H9 (cell line): ENCODE results near the gene CCDC51. TPM values are rescaled to one million over a fixed set of nuclear protein-coding genes. Genes with fewer than 3 reads are reported as not detected.

Experiments used
- DNase-seq: peaks from one replicate; pipeline ENCODE4 v3.0.0-alpha.2; 2017
- H2AFZ ChIP-seq: one replicate; pipeline ENCODE4 v1.6.1; 2013; ENCODE audit warnings: mild to moderate bottlenecking, low read length, control low read depth, moderate library complexity
- H2AK5ac ChIP-seq: 2 replicates; pipeline ENCODE4 v1.6.1; 2013; ENCODE audit warnings: low read length, control low read depth, mixed read lengths; ENCODE audit not compliant: insufficient read length
- H2BK120ac ChIP-seq: one replicate; pipeline ENCODE4 v1.6.1; 2013; ENCODE audit warnings: low read depth, mild to moderate bottlenecking, low read length, control low read depth, inconsistent platforms; ENCODE audit not compliant: poor library complexity, severe bottlenecking
- H2BK12ac ChIP-seq: 2 replicates; pipeline ENCODE4 v1.6.1; 2013; ENCODE audit warnings: low read length, control low read depth, mixed read lengths, low read depth; ENCODE audit not compliant: insufficient read length
- H2BK15ac ChIP-seq: 2 replicates; pipeline ENCODE4 v1.6.1; 2013; ENCODE audit warnings: low read depth, low read length, control low read depth
- H2BK20ac ChIP-seq: one replicate; pipeline ENCODE4 v1.6.1; 2013; ENCODE audit warnings: low read depth, mild to moderate bottlenecking, low read length, control low read depth, inconsistent platforms; ENCODE audit not compliant: poor library complexity, severe bottlenecking
- H2BK5ac ChIP-seq: 2 replicates; pipeline ENCODE4 v1.6.1; 2013; ENCODE audit warnings: low read length, control low read depth, mixed read lengths; ENCODE audit not compliant: insufficient read length
- H3K14ac ChIP-seq: 2 replicates; pipeline ENCODE4 v1.6.1; 2013; ENCODE audit warnings: low read length, control low read depth; ENCODE audit not compliant: insufficient read depth
- H3K18ac ChIP-seq: 2 replicates; pipeline ENCODE4 v1.6.1; 2013; ENCODE audit warnings: low read depth, mild to moderate bottlenecking, mixed read lengths, low read length, control low read depth; ENCODE audit not compliant: insufficient read length
- H3K23ac ChIP-seq: 2 replicates; pipeline ENCODE4 v1.6.1; 2013; ENCODE audit warnings: low read length, control low read depth, mixed read lengths, low read depth; ENCODE audit not compliant: insufficient read length
- H3K23me2 ChIP-seq: 2 replicates; pipeline ENCODE4 v1.6.1; 2013; ENCODE audit warnings: low read depth, mild to moderate bottlenecking, mixed read lengths, low read length, control low read depth; ENCODE audit not compliant: insufficient read length, poor library complexity, severe bottlenecking
- H3K27ac ChIP-seq: 2 replicates; pipeline ENCODE4 v1.5.1; 2013; ENCODE audit warnings: low read length, control low read depth, mixed read lengths, low read depth; ENCODE audit not compliant: insufficient read length
- H3K27me3 ChIP-seq: 2 replicates; pipeline ENCODE4 v1.6.1; 2013; ENCODE audit warnings: low read length, control low read depth, inconsistent platforms; ENCODE audit not compliant: insufficient read depth
- H3K4ac ChIP-seq: 2 replicates; pipeline ENCODE4 v1.6.1; 2013; ENCODE audit warnings: low read depth, mild to moderate bottlenecking, control low read depth, inconsistent platforms, low read length, moderate library complexity
- H3K4me1 ChIP-seq: 2 replicates; pipeline ENCODE4 v1.6.1; 2013; ENCODE audit warnings: low read length, control low read depth, inconsistent platforms; ENCODE audit not compliant: insufficient read depth
- H3K4me2 ChIP-seq: 2 replicates; pipeline ENCODE4 v1.6.1; 2013; ENCODE audit warnings: low read length, control low read depth, mixed read lengths; ENCODE audit not compliant: insufficient read length, insufficient read depth
- H3K56ac ChIP-seq: 2 replicates; pipeline ENCODE4 v1.6.1; 2013; ENCODE audit warnings: low read depth, mild to moderate bottlenecking, mixed read lengths, low read length, control low read depth; ENCODE audit not compliant: insufficient read length
- H3K79me1 ChIP-seq: 2 replicates; pipeline ENCODE4 v1.6.1; 2013; ENCODE audit warnings: low read depth, mild to moderate bottlenecking, moderate library complexity, low read length, control low read depth, inconsistent platforms; ENCODE audit not compliant: insufficient read depth, poor library complexity, severe bottlenecking
- H3K79me2 ChIP-seq: 2 replicates; pipeline ENCODE4 v1.6.1; 2013; ENCODE audit warnings: low read length, control low read depth, inconsistent platforms; ENCODE audit not compliant: insufficient read depth
- H3K9ac ChIP-seq: 2 replicates; pipeline ENCODE4 v1.6.1; 2013; ENCODE audit warnings: low read length, control low read depth, mixed read lengths; ENCODE audit not compliant: insufficient read length; ENCODE audit errors: extremely low read depth
- H3K9me3 ChIP-seq: one replicate; pipeline ENCODE4 v1.6.1; 2013; ENCODE audit warnings: low read depth, low read length, inconsistent platforms; ENCODE audit not compliant: control insufficient read depth
- H3T11ph ChIP-seq: one replicate; pipeline ENCODE4 v1.6.1; 2013; ENCODE audit warnings: mild to moderate bottlenecking, low read length, control low read depth, inconsistent platforms
- H4K20me1 ChIP-seq: one replicate; pipeline ENCODE4 v1.6.1; 2013; ENCODE audit not compliant: control insufficient read depth, insufficient read length, insufficient read depth
- H4K5ac ChIP-seq: 2 replicates; pipeline ENCODE4 v1.6.1; 2013; ENCODE audit warnings: low read depth, mild to moderate bottlenecking, mixed read lengths, low read length, control low read depth; ENCODE audit not compliant: insufficient read length
- H4K8ac ChIP-seq: replicated peaks from 2 replicates; pipeline ENCODE4 v1.6.1; 2013; ENCODE audit warnings: low read length, control low read depth, mixed read lengths, low read depth; ENCODE audit not compliant: insufficient read length
- H4K91ac ChIP-seq: 2 replicates; pipeline ENCODE4 v1.6.1; 2013; ENCODE audit warnings: low read depth, mild to moderate bottlenecking, moderate library complexity, mixed read lengths, low read length, control low read depth; ENCODE audit not compliant: insufficient read length
- H3K27ac Mint-ChIP-seq, 3 experiments: 2 replicates in 2 of 3; 3 replicates in 1 of 3; pipeline ENCODE4 v1.8.0; 2020 to 2021; ENCODE audit warnings: mixed read lengths in 3 of 3, mild to moderate bottlenecking in 1 of 3, moderate library complexity in 1 of 3
- H3K27me3 Mint-ChIP-seq: 2 replicates; pipeline ENCODE4 v1.8.0; 2021; ENCODE audit warnings: low read depth, mild to moderate bottlenecking, moderate library complexity, mixed read lengths
- H3K36me3 Mint-ChIP-seq, 3 experiments: 2 replicates in 2 of 3; 3 replicates in 1 of 3; pipeline ENCODE4 v1.8.0; 2020 to 2021; ENCODE audit warnings: low read depth in 3 of 3, mixed read lengths in 3 of 3; ENCODE audit not compliant: insufficient read depth in 1 of 3
- H3K4me1 Mint-ChIP-seq, 2 experiments: 2 replicates each; pipeline ENCODE4 v1.8.0; 2020; ENCODE audit warnings: mixed read lengths in 2 of 2
- H3K4me3 Mint-ChIP-seq, 2 experiments: 2 replicates in 1 of 2; 3 replicates in 1 of 2; pipeline ENCODE4 v1.8.0; 2020 to 2021; ENCODE audit warnings: mild to moderate bottlenecking in 2 of 2, mixed read lengths in 2 of 2, moderate library complexity in 1 of 2
- H3K9me3 Mint-ChIP-seq, 2 experiments: 2 replicates in 1 of 2; 3 replicates in 1 of 2; pipeline ENCODE4 v1.8.0; 2020; ENCODE audit warnings: mild to moderate bottlenecking in 2 of 2, mixed read lengths in 2 of 2, moderate library complexity in 1 of 2
- WGBS: extraction: QIAGEN DNeasy Blood & Tissue Kit; methylation state at CpG from one replicate; pipeline ENCODE4 v1.1.7; 2013; ENCODE audit warnings: missing lambda C conversion rate, low lambda C conversion rate, mixed read lengths; ENCODE audit not compliant: insufficient read length; ENCODE audit errors: extremely low coverage; 5-methylcytosine and 5-hydroxymethylcytosine counted together
- total RNA-seq: library from RNA; stranded (reverse); gene quantifications from 2 replicates; pipeline ENCODE4 v1.2.1, GENCODE V29; 2021
- TF ChIP-seq, protein P1 (sequence below): fragments of 200-600 bp; sonication (generic); conservative IDR thresholded peaks from 3 replicates; pipeline ENCODE4 v1.8.0; 2021; ENCODE audit warnings: antibody characterized with exemption, mild to moderate bottlenecking

The CCDC51 gene
- total RNA-seq, 1 experiment from 2014 or later: 20.0 TPM

DNA sequence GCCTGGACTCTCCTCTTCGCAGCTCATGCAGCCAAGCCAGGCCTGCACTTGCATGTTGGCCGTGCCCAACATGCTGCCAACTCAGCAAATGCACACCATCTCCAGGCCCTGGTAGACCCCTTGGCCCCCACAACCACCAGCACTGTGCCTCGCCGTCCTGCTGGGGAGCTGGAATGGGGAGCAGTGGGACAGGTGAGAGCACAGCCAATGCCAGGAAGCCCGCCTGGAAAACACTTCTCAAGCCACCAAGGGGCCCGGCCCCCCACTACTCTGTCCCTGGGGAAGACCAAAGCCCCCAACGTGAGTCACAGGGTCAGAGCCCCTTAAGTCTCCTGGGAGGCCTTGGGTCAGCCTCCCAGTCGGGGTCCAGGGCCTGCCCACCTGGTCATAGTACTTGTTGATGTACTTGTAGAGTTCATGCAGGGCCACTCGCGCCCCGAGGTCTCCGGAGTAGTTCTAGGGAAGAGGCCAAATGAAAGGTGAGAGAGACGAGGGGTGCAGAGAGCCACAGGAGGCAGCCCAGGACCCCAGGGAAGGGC lies 34.5 kb downstream of the CCDC51 start:
- H4K20me1 ChIP-seq: no peaks in the 10 kb centered on the region

More for the DNA sequence above, 34.5 kb downstream of the CCDC51 start:
- TF ChIP-seq, protein P1, sequence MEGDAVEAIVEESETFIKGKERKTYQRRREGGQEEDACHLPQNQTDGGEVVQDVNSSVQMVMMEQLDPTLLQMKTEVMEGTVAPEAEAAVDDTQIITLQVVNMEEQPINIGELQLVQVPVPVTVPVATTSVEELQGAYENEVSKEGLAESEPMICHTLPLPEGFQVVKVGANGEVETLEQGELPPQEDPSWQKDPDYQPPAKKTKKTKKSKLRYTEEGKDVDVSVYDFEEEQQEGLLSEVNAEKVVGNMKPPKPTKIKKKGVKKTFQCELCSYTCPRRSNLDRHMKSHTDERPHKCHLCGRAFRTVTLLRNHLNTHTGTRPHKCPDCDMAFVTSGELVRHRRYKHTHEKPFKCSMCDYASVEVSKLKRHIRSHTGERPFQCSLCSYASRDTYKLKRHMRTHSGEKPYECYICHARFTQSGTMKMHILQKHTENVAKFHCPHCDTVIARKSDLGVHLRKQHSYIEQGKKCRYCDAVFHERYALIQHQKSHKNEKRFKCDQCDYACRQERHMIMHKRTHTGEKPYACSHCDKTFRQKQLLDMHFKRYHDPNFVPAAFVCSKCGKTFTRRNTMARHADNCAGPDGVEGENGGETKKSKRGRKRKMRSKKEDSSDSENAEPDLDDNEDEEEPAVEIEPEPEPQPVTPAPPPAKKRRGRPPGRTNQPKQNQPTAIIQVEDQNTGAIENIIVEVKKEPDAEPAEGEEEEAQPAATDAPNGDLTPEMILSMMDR: no peak
- Histone ChIP-seq H2BK120ac (no peak overlapping the region), H3K4me2 (no peak overlapping the region), H2BK15ac (no peak overlapping the region), H3K79me2 (no peaks in the 10 kb centered on the region), H3K27ac (no peak overlapping the region), H2BK20ac (no peak overlapping the region), H2AK5ac (no peak overlapping the region), H3K23me2 (no peaks in the 10 kb centered on the region), H2BK5ac (no peak overlapping the region), H3K4ac (no peak overlapping the region), H2BK12ac (no peak overlapping the region), H4K5ac (no peak overlapping the region), H3T11ph (no peak overlapping the region), H2AFZ (no peak overlapping the region), H3K4me1 (no peaks in the 10 kb centered on the region), H3K9ac (no peak overlapping the region), H3K18ac (no peak overlapping the region), H3K56ac (no peak overlapping the region), H3K9me3 (no peaks in the 10 kb centered on the region), H3K23ac (no peak overlapping the region), H3K79me1 (no peaks in the 10 kb centered on the region), H4K91ac (no peak overlapping the region), H4K8ac (no peak overlapping the region), H3K14ac (no peak overlapping the region), H3K27me3 (no peaks in the 10 kb centered on the region)
- Mint-ChIP-seq H3K9me3 (no peaks in the 10 kb centered on the region), H3K27me3 (no peaks in the 10 kb centered on the region; the same call in 1 of the 2 replicates), H3K4me1 (no peaks in the 10 kb centered on the region), H3K27ac (no peak overlapping the region), H3K36me3 (peaks cover 47 to 91% (median 75%) of the 10 kb centered on the region in 3 experiments), H3K4me3 (no peak overlapping the region; a peak in 1 of 5 replicates)
- DNase-seq: no peak
- no CpG with 5 or more reads among the region's 13 CpGs for WGBS
